PC-3 (cell line): ENCODE results near the gene SLC22A2.

Experiments used
- CTCF ChIP-seq: fragments of 300-600 bp; sonication (generic); conservative IDR thresholded peaks from 2 replicates; pipeline ENCODE4 v1.5.1; 2017; ENCODE audit warnings: antibody characterized with exemption, low read depth, mild to moderate bottlenecking, low read length
- EZH2 ChIP-seq: fragments of 300-600 bp; sonication (generic); IDR thresholded peaks from one replicate; pipeline ENCODE4 v1.6.1; 2017; ENCODE audit warnings: antibody characterized with exemption, mild to moderate bottlenecking, low read length; ENCODE audit not compliant: unreplicated experiment
- EZH2phosphoT487 ChIP-seq: fragments of 300-600 bp; sonication (generic); IDR thresholded peaks from 2 replicates; pipeline ENCODE4 v1.6.1; 2018; ENCODE audit warnings: mild to moderate bottlenecking, antibody characterized with exemption, low read length, borderline replicate concordance

GRCh38 chr6:160263196-160263939 lies 4.7 kb upstream of the SLC22A2 start:
- TF ChIP-seq CTCF (no peak), EZH2 (no peak), EZH2phosphoT487 (no peak)
